Astrocyte (in vitro differentiated cells and primary cell): ENCODE measurements around the gene DMRTB1. TPM values are rescaled to one million over a fixed set of nuclear protein-coding genes. Genes with fewer than 3 reads are reported as not detected.

Experiments
- DNase-seq: peaks from one replicate; pipeline ENCODE4 v3.0.0-alpha.2; 2010; ENCODE audit warnings: low read depth
- FAIRE-seq: peaks from 2 replicates; lab custom pipeline; 2011; peaks lifted over from hg19 to GRCh38; lab: Jason Lieb, UNC
- H2AFZ ChIP-seq: 2 replicates; pipeline ENCODE4 v1.6.0; 2012; ENCODE audit warnings: low read depth, low read length, inconsistent platforms
- H3K27ac ChIP-seq: 2 replicates; pipeline ENCODE4 v1.5.1; 2011; ENCODE audit warnings: low read depth, low read length, inconsistent platforms
- H3K27me3 ChIP-seq: 2 replicates; pipeline ENCODE4 v1.6.0; 2011; ENCODE audit warnings: low read length, inconsistent platforms; ENCODE audit not compliant: insufficient read depth
- H3K36me3 ChIP-seq: 2 replicates; pipeline ENCODE4 v1.5.1; 2011; ENCODE audit warnings: low read length, inconsistent platforms; ENCODE audit not compliant: insufficient read depth
- H3K4me1 ChIP-seq: 2 replicates; pipeline ENCODE4 v1.5.1; 2011; ENCODE audit warnings: low read length, inconsistent platforms; ENCODE audit not compliant: insufficient read depth
- H3K4me2 ChIP-seq: 2 replicates; pipeline ENCODE4 v1.6.0; 2012; ENCODE audit warnings: low read length, inconsistent platforms
- H3K4me3 ChIP-seq: 2 replicates; pipeline ENCODE4 v1.5.1; 2011; ENCODE audit warnings: low read depth, mild to moderate bottlenecking, low read length, inconsistent platforms; ENCODE audit not compliant: insufficient read depth
- H3K79me2 ChIP-seq: 2 replicates; pipeline ENCODE4 v1.6.0; 2012; ENCODE audit warnings: mild to moderate bottlenecking, low read length, inconsistent platforms; ENCODE audit not compliant: insufficient read depth
- H3K9ac ChIP-seq: 2 replicates; pipeline ENCODE4 v1.6.0; 2012; ENCODE audit warnings: mild to moderate bottlenecking, low read length, inconsistent platforms
- H3K9me3 ChIP-seq: 2 replicates; pipeline ENCODE4 v1.5.1; 2012; ENCODE audit warnings: low read depth, mild to moderate bottlenecking, low read length, inconsistent platforms; ENCODE audit not compliant: insufficient read depth
- H4K20me1 ChIP-seq: 2 replicates; pipeline ENCODE4 v1.6.0; 2012; ENCODE audit warnings: low read length, inconsistent platforms; ENCODE audit not compliant: insufficient read depth
- H3K27ac Mint-ChIP-seq: one replicate; pipeline ENCODE4 v1.8.0; 2021; ENCODE audit warnings: mild to moderate bottlenecking, mixed read lengths; ENCODE audit not compliant: unreplicated experiment
- H3K27me3 Mint-ChIP-seq: one replicate; pipeline ENCODE4 v1.8.0; 2021; ENCODE audit warnings: low read depth, mixed read lengths; ENCODE audit not compliant: unreplicated experiment
- H3K36me3 Mint-ChIP-seq: one replicate; pipeline ENCODE4 v1.8.0; 2021; ENCODE audit warnings: low read depth, mixed read lengths; ENCODE audit not compliant: unreplicated experiment
- H3K4me1 Mint-ChIP-seq: one replicate; pipeline ENCODE4 v1.8.0; 2021; ENCODE audit warnings: low read depth, mixed read lengths; ENCODE audit not compliant: unreplicated experiment
- H3K4me3 Mint-ChIP-seq: one replicate; pipeline ENCODE4 v1.8.0; 2021; ENCODE audit warnings: mild to moderate bottlenecking, moderate library complexity, mixed read lengths; ENCODE audit not compliant: unreplicated experiment
- H3K9me3 Mint-ChIP-seq: one replicate; pipeline ENCODE4 v1.8.0; 2021; ENCODE audit warnings: mild to moderate bottlenecking, mixed read lengths; ENCODE audit not compliant: unreplicated experiment
- CTCF ChIP-seq: IDR thresholded peaks from 2 replicates; pipeline ENCODE4 v1.5.1; 2011; ENCODE audit warnings: low read depth, mild to moderate bottlenecking, inconsistent platforms, low read length, moderate library complexity; ENCODE audit not compliant: insufficient read depth
- EZH2 ChIP-seq: IDR thresholded peaks from 2 replicates; pipeline ENCODE4 v1.6.1; 2012; ENCODE audit warnings: mild to moderate bottlenecking, low read length, inconsistent platforms; ENCODE audit not compliant: insufficient read depth
- total RNA-seq: library from RNA; stranded (reverse); gene quantifications from 2 replicates; pipeline ENCODE4 v1.2.1, GENCODE V29; 2021

The DMRTB1 gene
- total RNA-seq, 1 donor from 2014 or later = not detected

GRCh38 chr1:53439337-53440207 is 19.6 kb upstream of the DMRTB1 start:
- TF ChIP-seq EZH2 = no peak
- no peak for TF ChIP-seq CTCF
- H3K9me3 Mint-ChIP-seq = no peaks in the 10 kb centered on the region
- H3K36me3 ChIP-seq = no peaks in the 10 kb centered on the region
- no peak overlapping the region for H3K27ac Mint-ChIP-seq
- no peaks in the 10 kb centered on the region for H3K4me1 ChIP-seq
- H2AFZ ChIP-seq = no peak overlapping the region
- H3K4me2 ChIP-seq = no peak overlapping the region
- H3K4me3 Mint-ChIP-seq = no peak overlapping the region
- no peak for DNase-seq
- no peaks in the 10 kb centered on the region for H3K36me3 Mint-ChIP-seq
- H3K27me3 Mint-ChIP-seq = no peaks in the 10 kb centered on the region
- FAIRE-seq = no peak
- H3K4me3 ChIP-seq = no peak overlapping the region
- H3K9me3 ChIP-seq = peaks cover 3% of the 10 kb centered on the region
- H3K79me2 ChIP-seq = no peaks in the 10 kb centered on the region
- H3K27me3 ChIP-seq = no peaks in the 10 kb centered on the region
- H3K27ac ChIP-seq = no peak overlapping the region
- H4K20me1 ChIP-seq = no peaks in the 10 kb centered on the region
- H3K9ac ChIP-seq = no peak overlapping the region
- peaks cover 12% of the 10 kb centered on the region for H3K4me1 Mint-ChIP-seq

GRCh38 chr1:53440633-53441032 is 18.6 kb upstream of the DMRTB1 start:
- Histone ChIP-seq H3K4me3 (no peak overlapping the region), H3K9me3 (peaks cover 3% of the 10 kb centered on the region), H3K36me3 (no peaks in the 10 kb centered on the region), H3K27ac (no peak overlapping the region), H3K79me2 (no peaks in the 10 kb centered on the region), H4K20me1 (no peaks in the 10 kb centered on the region), H3K4me2 (no peak overlapping the region), H3K4me1 (no peaks in the 10 kb centered on the region), H2AFZ (no peak overlapping the region), H3K27me3 (no peaks in the 10 kb centered on the region), H3K9ac (no peak overlapping the region)
- Mint-ChIP-seq H3K27ac (peak overlapping the region; percentile 12), H3K27me3 (no peaks in the 10 kb centered on the region), H3K9me3 (no peaks in the 10 kb centered on the region), H3K4me1 (peaks cover 8% of the 10 kb centered on the region), H3K36me3 (no peaks in the 10 kb centered on the region), H3K4me3 (no peak overlapping the region)
- TF ChIP-seq EZH2 (no peak), CTCF (no peak)
- DNase-seq (no peak), FAIRE-seq (no peak)

GRCh38 chr1:53442299-53442698 is 16.9 kb upstream of the DMRTB1 start:
- FAIRE-seq (no peak), DNase-seq (peak; percentile 28)
- H3K4me1 ChIP-seq = no peaks in the 10 kb centered on the region
- Mint-ChIP-seq H3K27me3 (no peaks in the 10 kb centered on the region), H3K4me1 (peaks cover 8% of the 10 kb centered on the region), H3K4me3 (no peak overlapping the region), H3K9me3 (no peaks in the 10 kb centered on the region), H3K27ac (no peak overlapping the region), H3K36me3 (no peaks in the 10 kb centered on the region)
- no peak overlapping the region for H3K9ac ChIP-seq
- H3K9me3 ChIP-seq = peaks cover 3% of the 10 kb centered on the region
- no peak overlapping the region for H2AFZ ChIP-seq
- H3K4me2 ChIP-seq = no peak overlapping the region
- H4K20me1 ChIP-seq = no peaks in the 10 kb centered on the region
- TF ChIP-seq CTCF (no peak), EZH2 (no peak)
- no peaks in the 10 kb centered on the region for H3K27me3 ChIP-seq
- H3K4me3 ChIP-seq = no peak overlapping the region
- H3K27ac ChIP-seq = no peak overlapping the region
- no peaks in the 10 kb centered on the region for H3K36me3 ChIP-seq
- no peaks in the 10 kb centered on the region for H3K79me2 ChIP-seq
